HG03460 (cell line): Measurements from ENCODE around the gene ADCY4.

Experiments
- ATAC-seq: cut with Tn5 transposase; IDR thresholded peaks from one replicate; pipeline ENCODE4 v1.9.1; 2021; ENCODE audit not compliant: unreplicated experiment

ADCY4 gene

DNA sequence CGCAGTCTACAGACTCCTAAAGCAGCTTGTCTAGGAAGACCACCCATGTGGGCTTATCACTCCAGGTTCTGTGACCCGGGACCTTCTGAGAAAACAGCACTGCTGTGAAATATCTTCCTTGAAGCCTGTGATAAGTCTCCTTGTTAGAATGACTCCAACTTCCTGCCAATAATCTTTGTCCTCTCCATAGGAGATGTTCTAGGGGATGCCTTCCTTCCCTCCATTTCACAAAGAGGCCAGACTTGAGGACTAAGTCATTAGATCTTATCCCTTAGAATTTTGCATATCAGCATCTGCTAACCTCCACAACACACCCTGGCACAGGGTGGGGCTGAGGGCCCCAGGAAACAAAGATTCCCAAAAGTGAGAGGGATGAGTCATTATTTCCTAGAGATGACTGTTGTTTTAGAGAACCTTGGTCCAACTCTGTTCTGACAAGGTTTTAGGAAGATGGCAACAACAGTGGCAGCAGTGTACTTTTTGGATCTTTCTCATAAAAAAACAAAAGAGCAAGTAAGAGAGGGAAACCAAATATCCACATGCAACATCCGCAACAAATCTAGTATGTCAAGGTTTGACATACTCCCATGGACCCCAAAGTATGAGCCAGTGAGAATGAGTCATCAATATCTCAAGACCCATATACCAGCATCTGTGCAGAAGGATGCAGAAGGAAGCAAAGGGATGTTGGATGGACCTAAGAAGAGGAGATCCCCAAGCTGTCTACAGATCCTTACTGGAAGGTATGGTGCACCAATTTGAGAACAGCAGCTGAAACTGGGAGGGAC lies 17.5 kb downstream of the ADCY4 start:
- no peak for ATAC-seq

DNA sequence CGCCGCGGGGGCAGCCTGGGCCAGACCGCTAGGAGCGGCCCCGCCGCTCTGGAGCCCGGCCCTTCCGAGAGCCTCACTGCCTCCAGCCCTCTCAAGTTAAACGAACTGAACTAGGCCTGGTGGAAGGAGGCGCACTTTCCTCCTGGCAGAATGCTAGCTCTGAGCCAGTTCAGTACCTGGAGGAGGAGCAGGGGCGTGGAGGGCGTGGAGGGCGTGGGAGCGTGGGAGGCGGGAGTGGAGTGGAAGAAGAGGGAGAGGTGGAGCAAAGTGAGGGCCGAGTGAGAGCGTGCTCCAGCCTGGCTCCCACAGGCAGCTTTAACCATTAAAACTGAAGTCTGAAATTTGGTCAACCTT lies 18.3 kb downstream of the ADCY4 start:
- ATAC-seq: no peak

DNA sequence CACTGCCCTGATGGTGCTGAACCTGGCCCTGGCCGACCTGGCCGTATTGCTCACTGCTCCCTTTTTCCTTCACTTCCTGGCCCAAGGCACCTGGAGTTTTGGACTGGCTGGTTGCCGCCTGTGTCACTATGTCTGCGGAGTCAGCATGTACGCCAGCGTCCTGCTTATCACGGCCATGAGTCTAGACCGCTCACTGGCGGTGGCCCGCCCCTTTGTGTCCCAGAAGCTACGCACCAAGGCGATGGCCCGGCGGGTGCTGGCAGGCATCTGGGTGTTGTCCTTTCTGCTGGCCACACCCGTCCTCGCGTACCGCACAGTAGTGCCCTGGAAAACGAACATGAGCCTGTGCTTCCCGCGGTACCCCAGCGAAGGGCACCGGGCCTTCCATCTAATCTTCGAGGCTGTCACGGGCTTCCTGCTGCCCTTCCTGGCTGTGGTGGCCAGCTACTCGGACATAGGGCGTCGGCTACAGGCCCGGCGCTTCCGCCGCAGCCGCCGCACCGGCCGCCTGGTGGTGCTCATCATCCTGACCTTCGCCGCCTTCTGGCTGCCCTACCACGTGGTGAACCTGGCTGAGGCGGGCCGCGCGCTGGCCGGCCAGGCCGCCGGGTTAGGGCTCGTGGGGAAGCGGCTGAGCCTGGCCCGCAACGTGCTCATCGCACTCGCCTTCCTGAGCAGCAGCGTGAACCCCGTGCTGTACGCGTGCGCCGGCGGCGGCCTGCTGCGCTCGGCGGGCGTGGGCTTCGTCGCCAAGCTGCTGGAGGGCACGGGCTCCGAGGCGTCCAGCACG lies 18.9 kb downstream of the ADCY4 start:
- no peak for ATAC-seq

DNA sequence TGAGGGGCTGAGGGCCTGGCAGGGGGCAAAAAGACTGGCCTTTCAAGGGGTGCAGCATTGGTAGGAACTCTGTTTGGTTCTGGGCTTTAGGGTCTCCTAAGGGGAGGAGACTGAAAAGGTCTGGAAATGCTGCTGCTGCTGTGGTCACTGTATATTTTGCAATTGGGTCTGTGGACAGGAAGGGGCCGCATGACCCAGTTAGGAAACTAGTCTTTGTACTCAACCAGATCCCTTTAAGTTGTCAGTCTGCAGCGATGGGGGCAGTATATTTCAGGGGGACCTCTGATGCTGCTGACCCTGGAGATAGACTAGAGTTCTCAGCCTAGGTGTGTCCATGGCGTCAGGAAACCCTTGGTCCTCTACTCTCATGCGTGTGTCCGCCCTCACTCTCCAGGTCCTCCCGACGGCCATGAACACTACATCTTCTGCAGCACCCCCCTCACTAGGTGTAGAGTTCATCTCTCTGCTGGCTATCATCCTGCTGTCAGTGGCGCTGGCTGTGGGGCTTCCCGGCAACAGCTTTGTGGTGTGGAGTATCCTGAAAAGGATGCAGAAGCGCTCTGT lies 19.5 kb downstream of the ADCY4 start:
- ATAC-seq: no peak

DNA sequence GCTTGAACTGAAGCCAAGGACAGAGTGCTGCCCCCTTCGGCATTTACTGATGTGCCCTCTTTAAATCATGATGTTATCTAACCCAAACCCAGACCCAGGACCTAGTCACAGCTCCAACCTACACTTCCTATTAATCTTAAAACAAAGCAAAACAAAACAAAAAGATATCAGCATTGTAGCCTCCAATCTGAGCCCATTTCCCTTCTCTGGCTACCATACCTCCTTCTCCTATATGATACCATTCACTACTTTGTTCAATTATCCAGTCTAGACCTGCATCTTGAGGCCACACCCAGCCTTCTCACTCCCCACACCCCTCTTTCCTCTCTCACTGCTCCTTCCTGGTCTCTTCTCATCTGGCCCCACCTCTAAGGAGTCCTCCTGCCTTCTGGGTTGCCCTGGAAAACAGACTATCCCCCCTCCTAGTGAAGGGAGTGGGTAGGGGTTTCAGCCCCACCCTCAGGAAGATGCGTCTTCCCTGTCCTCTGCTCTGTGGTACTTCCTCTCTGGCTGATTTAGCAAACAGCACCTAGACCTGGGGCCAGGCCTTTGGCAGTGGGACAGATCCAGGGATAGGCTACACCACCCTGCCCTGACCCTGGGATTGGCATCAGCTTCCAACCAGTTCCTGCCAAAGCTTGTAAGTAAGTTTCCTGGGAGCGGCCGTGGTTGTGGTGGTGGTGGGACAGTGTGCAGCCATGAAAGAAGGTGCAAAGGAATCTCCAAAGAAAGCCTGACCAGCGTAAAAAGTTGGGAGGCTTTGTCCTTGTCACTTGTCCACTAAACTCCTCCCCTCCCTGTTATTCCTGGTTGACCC lies 20.3 kb downstream of the ADCY4 start:
- ATAC-seq: no peak

DNA sequence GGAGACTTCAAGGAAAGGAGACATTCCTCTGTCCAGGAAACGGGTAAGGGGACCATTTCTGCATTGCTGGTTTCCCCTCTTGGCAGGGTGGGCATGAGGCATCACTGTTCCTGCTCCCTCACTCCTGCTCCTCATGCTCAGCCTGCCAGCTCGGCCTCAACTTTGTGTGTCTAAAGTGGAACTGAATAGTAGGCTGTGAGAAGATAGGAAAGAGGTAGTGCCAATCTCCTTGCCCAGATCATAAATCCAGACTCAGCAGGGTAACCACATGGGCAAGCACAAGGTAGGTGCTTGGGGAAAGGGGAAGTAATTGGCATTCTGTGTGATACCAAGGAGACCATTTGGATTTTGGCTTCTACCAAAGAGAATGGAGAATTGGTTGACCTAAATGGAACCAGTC lies 21.0 kb downstream of the ADCY4 start:
- ATAC-seq: no peak

DNA sequence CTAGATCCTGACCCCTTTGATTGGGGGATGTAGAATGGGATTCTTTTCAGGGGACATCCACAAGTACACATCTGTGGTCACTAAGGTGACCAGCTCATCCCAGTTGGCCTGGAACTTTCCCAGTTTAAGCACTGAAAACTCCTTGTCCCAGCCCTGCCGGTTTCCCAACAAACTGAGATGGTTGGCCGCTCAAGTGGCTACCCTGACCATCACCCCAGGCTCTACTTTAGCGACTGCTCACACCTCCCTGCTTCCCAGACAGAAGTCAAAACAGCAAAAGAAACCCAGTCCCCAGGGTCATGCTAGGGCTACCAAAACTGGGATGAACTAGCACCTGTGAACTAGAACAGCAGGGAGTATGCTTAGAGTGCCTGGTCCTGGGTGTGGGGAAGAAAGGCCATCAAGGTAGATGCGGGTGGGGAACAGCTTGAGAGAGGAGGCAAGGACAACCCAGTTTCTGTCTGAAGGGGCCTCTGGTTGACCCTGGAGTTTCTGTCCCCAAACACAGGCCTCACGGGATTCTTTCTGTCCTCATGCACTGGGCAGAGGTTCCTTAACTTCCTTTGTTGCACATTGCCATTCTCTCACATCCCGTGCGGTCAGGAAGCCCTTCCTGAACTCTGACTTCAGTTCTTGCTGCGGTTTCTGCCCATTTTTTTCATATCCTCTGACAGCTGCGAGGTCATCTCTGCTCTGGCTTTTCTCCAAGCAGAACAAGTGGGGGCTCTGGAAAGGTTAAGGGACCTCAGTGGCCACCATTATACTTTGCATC lies 21.9 kb downstream of the ADCY4 start:
- ATAC-seq: no peak

DNA sequence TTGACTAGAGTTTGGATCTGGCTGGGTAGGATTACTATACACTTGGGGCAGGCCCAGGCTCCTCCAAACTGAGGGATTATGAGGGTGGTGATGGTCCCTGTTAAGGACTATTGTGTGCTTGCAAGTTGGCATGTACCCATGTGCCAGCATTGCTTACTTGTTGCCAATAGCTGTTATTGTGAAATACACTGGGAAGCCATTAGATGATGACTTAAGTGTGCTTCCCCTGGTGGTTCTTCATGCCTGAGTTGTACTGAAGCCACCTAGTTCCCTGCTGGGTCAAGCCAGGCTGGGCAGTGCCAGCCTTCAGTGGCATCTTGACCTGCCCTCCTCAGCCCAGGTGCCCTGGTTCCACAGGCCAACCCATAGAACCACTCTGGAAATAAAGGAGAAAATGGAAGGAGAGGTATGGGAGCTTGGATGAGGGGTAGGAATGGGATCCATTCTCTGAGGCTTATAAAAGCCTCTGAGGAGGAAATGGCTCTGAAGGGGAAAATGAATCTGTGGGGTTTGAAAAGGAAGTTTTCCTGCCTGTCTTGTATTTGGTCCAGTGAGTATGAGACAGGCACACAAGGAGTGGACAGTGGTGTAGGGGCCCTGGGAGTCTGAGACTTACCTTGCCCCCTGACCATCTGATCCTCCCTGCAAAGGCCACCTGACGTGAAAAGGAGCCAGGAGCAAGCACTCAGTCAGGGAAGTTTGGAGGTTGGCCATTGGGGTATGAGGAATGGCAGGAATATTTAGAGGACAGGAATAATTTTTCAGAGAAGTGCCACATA lies 22.8 kb downstream of the ADCY4 start:
- ATAC-seq: no peak

DNA sequence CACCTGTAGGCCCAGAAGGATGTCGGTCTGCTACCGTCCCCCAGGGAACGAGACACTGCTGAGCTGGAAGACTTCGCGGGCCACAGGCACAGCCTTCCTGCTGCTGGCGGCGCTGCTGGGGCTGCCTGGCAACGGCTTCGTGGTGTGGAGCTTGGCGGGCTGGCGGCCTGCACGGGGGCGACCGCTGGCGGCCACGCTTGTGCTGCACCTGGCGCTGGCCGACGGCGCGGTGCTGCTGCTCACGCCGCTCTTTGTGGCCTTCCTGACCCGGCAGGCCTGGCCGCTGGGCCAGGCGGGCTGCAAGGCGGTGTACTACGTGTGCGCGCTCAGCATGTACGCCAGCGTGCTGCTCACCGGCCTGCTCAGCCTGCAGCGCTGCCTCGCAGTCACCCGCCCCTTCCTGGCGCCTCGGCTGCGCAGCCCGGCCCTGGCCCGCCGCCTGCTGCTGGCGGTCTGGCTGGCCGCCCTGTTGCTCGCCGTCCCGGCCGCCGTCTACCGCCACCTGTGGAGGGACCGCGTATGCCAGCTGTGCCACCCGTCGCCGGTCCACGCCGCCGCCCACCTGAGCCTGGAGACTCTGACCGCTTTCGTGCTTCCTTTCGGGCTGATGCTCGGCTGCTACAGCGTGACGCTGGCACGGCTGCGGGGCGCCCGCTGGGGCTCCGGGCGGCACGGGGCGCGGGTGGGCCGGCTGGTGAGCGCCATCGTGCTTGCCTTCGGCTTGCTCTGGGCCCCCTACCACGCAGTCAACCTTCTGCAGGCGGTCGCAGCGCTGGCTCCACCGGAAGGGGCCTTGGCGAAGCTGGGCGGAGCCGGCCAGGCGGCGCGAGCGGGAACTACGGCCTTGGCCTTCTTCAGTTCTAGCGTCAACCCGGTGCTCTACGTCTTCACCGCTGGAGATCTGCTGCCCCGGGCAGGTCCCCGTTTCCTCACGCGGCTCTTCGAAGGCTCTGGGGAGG lies 23.9 kb downstream of the ADCY4 start, which contains the start of gene LTB4R:
LTB4R (plus strand) TSS at position 857 of the 959 bp plus-strand sequence. CDS start 4,150 bp downstream, outside the sequence.
- ATAC-seq: peak; percentile 54

DNA sequence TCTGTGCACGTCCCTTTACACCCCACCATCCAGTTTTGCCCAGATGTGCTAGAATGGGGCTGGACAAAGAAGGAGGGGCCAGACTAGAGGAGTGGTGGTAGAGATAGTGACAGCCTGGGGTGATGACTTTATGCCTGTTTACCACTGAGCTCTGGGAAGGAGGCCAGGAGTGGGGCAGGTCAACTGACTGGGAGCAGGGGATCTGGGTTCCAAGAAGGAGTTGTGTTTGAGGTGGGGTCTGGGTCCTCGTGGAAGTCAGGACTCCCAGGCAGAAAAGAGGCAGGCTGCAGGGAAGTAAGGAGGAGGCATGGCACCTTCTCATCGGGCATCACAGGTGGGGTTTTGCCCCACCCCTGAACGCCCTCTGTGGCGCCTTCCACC lies 24.6 kb downstream of the ADCY4 start:
- no peak for ATAC-seq

DNA sequence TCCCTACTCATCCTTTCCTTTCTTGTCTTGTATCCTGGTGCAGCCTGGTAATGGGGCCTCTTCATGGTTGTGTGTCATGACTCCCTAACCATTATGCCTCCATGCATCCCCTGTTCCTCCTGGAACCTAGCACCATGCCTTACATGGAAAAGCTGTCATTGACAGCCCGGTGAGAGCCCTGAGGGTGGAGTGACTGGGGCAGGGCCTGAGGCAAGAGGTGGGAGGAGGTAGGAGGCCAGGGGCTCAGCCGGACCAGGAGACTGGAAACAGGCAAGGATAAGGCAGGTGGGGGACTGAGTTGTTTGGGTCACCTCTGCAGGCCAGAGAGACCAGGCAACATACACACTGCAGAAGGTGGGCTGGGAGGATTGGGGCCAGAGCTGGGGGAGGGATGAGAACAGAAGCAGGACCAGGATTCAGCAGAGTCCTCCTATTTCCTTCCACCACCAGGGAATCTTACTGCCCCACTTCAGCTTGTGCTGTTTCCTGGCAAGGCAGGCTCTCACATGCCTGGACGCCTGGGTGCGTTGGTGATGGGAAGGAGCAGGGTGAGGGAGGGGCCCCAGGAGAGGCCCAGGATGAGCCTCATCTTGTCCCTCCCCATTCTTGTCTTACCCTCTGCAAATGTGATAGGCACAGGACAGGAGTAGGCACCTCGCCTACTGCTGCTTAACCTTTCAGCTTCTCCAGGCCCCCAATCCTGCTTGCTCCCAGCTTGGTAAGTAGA lies 25.2 kb downstream of the ADCY4 start, which contains the start of gene LTB4R2:
LTB4R2 (plus strand) TSS at position 603 of the 727 bp plus-strand sequence. CDS start 525 bp downstream, outside the sequence.
- ATAC-seq: no peak

DNA sequence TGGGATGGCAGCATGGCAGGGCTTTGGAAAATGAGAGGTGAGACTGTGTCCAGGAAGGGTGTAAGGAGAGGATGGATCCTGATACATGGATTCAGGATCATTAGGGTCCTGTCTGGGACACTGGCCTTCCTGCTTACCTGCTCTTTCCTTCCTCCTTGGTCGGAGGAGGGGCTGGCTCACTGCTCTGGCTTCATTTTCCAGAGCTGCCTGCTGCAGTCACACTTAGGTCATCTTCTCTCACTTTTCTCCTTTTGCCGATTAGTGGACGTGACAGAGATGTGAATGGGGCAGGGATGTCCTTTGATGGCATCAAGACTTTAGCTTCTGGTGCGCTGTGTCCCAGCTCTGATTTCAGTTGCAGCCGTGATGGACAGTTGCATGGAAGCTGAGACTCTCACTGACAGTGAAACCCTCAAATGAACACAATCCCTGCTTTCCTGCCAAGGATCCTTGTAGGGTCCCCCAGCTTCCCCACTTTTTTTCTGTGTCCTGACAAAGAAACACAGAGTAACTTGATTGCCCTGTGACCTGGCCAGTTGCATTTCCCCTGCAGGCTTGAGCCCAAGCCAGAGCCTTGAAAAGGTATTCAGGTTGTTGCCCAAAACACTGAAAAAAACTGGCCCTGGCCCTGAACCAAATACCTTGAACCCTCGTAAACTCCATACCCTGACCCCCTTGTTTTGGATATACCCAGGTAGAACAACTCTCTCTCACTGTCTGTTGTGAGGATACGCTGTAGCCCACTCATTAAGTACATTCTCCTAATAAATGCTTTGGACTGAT lies 26.3 kb downstream of the ADCY4 start:
- no peak for ATAC-seq

DNA sequence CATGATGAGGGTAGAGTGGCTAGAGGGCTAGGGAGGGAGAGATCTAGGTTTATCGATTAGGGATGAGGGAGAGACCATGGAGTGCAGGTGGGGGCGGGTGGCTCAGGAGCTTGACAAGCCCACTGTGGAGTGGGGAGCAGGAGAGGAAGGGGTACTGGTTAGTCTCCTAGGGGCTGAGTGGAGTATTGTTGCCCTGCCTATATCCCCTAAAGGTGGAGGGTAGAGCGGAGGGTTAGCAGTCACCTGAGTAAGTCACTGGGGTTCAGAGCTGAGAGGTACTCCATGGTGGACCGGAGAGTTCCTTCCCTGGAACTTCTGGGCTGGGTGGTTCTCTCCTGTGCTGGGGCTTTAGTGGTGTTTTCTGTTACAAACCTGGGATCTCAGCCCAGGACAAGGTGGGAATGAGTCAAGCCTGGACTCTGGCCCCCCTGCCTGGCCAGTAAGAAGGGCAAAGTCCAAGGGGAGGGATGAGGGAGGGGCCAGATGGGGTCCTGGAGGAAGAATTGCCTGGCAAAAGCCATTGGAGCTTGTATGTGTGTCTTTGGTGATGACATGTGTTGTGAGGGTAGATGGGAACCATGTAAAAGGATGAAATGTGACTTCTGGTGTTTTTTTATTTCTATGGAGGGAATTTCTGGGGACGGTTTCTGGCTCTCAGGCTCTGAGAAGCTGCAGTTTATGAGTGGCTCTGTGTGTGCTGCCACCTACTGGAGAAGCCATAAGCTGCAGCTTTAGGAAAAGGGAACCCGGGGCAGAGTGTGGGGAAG lies 27.1 kb downstream of the ADCY4 start, which contains the start of gene CIDEB:
CIDEB (minus strand) TSS at position 403 of the 767 bp plus-strand sequence; CDS start at position 284, 119 bp downstream.
- no peak for ATAC-seq

DNA sequence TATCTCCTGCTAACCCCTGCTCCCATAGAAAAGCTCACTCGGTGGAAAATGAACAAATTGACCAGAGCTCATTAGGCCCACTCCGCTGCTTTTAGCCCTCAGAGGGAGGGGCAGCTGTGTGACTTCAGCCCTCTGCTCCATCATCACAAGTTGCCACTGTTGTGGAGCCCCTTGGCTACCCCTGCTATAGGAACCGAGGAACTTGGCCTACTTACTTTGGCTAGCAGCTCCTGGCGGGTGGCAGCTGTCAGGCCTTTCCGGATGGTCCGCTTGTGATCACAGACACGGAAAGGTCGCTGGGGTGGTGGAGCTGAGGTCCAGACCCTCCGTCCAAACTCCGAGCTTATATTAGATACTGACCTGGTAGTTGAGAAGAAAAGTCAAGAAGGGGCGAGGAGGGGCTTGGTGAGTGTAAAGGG lies 27.7 kb downstream of the ADCY4 start:
- ATAC-seq: no peak

DNA sequence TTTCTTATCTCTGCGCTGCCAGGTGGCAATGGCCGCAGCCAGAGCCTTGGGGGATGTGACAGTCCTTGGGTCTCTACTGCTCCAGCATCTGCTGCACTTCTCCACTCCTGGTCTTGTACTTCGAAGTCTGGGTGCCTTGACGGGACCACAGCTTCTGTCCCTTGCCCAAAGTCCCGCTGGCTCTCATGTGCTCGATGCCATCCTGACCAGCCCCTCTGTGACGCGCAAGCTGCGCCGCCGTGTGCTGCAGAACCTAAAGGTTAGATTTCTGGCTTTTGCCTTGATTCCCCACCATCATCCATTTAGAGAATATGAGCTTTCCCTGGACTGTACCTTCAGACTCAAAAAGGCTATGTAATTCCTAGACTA lies 30.9 kb downstream of the ADCY4 start:
- ATAC-seq: no peak

DNA sequence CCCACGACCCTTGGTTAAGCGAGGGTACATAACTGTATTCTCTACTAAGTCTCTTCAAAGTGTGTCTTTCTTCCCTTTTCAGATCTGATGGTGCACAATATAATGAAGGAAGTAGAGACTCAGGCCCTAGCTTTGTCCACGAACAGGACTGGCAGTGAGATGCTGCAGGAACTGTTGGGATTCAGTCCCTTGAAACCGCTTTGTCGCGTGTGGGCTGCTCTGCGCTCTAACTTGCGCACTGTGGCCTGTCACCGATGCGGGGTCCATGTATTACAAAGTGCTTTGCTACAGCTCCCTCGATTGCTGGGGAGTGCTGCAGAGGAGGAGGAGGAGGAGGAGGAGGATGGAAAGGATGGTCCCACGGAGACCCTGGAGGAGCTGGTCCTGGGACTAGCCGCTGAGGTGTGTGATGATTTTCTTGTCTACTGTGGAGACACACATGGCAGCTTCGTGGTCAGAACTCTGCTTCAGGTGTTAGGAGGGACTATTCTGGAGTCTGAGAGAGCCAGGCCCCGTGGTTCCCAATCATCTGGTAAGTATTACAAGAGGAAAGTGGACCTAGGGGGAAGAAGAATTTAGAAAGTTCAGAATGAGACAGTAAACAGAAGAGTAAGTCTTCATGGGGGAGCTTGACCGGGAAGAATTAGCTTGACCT lies 34.4 kb downstream of the ADCY4 start:
- no peak for ATAC-seq
